NCI-H2196 (cell line): ENCODE results near the gene CLCF1.

ENCODE experiments used
- DNase-seq: peaks from one replicate; lab custom pipeline; 2025; ENCODE audit not compliant: unreplicated experiment; lab: John Stamatoyannopoulos, UW

The CLCF1 gene

DNA sequence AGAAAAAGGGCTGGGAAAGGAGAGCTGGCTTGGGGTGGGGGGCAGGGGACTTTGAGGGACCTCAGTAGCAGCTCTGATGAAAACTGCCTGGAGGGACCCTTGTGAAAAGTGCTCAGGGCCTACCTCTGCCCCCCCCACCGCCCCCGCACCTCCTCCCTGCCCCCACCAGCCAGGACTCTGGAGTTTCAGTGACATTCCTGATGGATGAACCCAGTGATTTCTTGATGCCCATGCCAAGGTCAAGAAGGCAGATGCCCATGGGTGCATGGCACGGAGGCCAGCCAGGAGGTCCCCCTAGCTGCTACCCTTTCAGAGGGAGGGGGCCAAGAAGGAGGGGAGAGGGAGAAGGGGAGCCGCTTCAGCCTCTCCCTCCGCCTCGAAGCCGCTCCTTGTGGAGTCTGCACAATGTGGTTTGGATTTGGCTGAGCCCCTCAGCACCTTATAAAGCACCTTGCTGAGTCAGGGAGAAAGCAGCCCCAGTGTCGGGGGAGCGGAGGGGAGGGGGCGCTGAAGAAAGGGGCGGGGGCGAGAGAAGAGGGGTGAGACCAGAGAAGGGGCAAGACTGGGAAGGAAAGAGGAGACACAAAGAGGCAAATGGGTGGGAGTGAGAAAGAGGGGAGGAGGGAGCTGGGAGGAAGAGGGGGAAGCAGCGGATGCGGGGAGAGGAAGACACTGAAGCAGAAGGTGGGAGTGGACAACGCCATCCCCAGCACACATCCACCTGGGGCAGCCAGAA, 2.1 kb upstream of the CLCF1 start:
- no peak for DNase-seq

DNA sequence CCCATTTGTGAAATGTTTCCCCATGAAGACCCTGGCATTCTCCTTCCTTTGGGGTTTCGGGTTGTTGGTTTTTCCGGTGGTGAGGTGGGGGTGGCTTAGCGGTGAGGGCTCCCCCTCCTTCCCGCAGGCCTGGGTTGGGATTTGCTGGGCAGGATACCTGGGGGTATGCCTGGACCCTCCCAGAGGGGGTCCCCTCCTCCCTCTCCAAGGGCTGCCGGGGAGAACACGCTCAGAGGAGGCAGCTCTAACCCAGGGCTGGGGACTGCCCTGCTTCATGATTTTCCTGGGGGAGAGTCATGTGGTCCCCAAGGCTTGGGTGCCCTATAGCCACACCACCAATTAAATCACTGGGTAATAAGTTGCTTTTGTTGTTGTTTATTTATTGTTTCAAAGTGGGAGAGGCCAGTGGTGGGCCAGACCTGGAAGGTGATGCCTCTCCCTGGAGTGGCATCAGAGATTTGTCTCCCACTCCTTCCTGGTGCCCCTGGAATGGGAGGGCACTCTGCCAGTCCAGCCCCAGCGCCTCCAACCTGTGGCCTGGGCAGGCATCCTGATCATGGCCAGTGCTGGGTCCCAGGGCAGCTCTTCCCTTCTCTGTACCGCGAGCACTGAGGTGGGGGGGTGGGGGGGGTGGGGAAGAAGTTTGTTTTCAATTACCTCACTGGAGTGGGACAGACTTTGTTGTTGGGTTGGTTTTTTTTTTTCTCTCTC, 1.3 kb upstream of the CLCF1 start:
- no peak for DNase-seq

DNA sequence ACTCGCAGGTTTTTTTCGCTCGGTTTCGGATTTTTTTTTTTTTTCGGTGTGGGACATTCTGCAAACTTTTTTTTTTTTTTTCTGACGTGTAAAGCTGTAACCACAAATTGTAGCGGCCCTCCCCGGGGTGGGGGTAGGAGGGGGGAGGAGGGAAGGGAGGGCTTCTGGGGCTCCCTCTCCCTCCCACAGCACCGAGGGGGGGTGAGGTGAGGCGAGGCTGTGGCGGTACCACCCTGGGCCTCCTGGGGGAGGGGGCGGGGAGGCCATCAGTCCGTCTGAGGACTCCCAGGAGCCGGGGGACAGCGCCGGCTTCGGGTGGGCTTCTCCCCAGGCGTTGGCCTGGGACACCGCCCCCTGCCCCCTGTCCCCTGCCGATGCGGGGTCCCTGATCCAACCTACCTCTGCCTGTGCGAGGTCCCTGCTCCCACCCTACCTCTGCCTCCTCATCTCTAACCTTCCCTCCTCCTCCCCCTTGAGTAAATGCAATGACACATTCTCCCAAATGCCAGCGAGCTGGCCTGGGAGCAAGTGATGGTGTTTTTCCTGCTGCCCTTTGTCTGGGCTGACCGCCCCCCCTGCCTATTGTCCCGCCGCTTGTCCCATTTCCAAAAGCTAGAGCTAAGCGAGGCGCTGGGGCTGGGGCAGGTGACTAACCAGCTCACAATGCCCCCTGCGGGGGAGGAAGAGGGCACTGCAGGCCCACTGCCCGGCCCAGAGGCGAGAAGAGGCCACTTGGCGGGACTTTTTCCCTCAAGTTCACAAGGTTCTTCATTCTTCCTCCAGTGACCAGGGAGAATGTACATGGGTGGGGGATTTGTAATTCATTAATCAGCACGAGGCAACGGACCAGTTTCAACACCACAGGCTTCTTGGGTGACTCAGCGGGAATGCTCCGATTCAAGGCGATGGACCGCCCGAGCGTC, 511 bp upstream of the CLCF1 start:
- DNase-seq, result no peak

DNA sequence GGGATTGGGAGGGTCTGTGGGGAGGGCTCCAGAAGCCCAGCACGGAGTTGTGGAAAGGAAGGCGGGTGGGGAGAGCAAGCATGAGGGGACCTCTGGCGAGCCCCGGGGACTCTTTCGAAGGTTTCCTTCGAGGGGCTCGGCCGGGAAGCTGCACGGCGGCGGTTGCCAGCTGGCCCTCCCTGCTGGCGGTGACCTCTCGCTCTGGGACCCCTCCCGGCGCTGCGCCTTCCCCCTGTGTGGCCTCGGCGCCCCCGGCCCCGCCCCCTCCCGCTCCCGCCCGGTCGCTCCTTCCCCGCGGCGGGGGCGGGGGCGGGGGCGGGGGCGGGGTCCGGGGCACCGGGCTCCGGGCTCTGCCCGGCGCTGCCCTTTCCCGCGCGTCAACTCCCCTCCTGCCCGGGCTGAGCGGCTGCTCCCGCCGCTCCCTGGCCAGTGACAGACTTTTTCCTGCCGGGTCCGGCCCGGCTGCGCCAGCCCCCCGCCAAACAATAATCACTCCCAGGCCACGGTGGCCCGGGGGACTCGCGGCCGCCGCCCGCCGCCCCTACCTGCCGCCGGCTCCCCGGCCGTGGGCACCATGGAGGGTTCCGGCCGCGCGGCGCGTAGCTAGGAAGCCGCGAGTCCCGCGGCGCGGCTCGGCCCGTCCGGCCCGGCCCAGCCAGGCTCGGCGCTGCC, 941 bp downstream of the CLCF1 start:
- no peak for DNase-seq

DNA sequence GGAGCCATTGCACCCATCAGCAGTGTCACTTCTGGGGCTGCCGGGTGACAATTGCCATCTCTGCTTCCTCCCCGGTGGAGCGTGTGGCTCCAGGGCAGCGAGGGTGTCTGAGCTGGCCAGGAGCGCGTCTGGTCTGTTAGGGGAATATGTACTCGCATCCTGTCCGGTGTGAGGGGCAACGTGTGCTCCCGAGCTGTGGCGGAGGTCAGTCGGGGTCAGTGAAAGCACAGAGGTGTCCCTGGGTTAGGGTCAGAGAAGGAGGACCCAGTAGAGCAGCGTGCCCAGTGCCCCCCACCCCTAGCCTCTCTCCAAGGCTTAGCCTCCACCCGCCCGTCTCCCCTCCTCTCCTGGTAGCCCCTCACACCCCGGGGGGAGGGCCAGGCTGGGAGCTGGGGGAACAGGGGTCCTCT, 1.5 kb downstream of the CLCF1 start:
- no peak for DNase-seq

DNA sequence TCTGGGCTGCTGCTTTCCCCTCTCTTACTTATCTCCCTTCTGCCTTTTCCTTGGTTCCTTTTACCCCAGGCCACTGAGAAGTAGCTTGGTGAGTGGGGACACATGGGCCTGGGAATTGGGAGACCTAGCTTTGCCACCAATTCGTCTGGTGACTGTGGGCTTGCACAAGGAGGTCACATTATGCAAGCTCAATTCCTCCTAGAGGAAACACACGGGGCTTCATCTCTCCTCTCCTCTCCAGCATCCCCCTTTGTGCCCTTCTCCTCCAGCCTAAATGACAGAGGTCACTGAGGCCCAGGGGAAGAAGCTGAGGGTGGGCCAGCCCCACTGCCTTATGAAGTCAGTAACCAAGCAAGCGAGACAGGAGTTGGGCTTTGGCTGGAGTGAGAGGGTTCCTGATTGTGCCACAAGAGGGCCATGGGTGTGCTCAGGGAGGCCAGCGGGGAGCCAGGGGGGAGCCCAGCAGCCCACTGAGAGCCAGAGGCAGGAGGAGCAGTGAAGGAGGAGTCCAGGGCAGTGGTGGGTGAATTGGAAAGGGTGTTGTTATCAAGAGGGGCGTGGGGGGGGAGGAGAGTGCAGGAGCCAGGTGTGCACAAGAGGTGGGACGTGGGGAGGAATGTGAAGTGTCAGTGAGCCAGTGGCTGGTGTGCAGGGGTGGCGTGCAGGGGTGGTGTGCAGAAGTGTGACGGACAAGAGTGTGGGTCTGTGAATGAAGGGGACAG, 2.0 kb downstream of the CLCF1 start:
- no peak for DNase-seq

DNA sequence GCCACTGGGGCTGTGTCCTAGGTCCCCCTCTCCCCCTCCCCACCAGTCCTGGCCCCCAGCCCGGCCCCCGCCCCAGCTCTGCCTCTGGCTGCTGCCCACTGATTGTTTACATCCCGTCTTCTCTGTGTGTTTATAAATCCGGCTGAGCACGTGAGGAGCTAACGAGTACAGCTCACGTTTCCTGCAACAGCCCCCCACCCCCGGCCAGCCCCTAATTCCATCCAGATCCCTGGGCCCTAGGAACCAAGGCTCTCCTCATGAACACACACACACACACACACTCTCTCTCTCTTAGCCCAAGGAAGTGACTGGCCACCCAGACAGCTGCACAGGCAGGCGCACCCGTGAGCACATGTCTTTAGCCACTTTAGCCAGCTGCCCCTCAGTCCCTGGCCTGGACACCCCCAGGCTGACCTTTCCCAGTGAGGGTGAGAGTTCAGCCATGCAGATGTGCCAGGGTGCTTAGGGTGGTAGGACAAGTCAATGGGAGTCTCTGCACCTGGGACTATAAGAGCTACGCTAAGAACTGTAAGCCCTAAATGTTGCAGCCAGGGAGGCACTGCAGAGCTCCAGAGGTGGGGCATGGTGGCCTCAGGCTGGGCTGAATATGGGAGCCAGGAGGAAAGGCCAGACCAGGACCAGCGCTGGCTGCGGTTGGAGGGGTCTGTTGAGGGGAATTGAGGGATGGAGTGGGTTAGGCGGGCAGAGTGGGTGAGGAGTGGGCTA, 2.9 kb downstream of the CLCF1 start:
- DNase-seq, result no peak

DNA sequence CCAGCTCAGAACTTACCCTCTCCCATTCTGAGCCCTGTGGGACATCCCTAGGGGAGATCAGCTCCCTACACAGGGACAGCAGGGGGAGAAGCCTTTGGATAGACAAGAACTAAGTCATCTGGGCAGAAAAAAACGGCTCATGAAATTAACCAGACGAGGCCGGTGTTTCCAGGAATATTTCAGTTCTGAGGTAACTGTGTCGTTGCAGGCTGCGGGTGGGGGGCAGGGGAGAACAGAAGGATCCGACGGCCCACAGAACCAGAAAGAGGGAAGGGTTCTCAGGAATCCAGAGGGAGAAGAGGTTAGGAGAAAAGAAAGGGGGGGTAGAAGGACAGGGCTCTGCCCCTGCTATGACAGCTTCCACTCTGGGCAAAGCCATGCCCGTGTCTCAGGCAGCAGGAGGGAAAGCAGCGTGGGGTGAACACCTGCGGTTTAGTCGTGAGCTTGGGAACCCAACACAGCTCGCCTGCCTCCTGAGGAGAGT, 3.6 kb downstream of the CLCF1 start:
- DNase-seq, result no peak

DNA sequence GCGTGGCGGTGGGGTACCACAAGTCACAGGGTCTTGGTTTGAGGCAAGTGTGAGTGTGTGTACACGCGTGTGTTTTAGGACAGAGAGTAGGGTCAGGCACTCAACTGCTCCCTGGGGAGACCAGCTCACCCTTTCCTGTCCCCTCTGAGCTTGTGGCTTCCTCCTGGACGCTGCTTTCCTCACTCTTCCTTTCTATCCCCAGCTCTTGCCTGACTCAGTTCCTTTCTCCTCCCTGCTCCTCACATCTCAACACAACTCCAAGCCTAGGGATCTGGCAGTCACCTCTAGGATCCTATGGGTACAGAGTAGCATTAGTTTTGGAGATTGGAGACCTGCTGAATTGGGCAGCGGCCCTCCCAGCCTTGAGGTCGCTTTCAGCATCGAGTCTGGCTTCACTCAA, 4.1 kb downstream of the CLCF1 start:
- no peak for DNase-seq

DNA sequence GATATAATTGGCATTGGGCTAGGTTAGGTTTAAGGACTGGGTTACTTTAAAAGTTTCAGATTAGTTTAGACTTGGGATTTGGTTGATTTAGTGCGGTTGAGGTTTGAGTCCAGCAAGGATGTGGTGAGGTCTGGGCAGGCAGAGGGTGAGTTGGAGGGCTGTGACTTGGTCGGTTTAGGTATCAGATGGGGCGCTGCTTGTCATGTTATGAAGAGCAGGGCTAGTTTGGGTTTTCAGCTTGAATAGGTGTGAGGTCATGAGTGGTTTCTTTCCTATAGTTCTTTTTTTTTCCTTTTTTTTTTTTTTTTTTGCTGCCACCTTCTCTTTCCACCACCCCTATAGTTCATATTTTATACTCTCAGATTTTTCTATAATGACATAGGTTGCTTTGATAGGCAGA, 4.8 kb downstream of the CLCF1 start:
- no peak for DNase-seq

DNA sequence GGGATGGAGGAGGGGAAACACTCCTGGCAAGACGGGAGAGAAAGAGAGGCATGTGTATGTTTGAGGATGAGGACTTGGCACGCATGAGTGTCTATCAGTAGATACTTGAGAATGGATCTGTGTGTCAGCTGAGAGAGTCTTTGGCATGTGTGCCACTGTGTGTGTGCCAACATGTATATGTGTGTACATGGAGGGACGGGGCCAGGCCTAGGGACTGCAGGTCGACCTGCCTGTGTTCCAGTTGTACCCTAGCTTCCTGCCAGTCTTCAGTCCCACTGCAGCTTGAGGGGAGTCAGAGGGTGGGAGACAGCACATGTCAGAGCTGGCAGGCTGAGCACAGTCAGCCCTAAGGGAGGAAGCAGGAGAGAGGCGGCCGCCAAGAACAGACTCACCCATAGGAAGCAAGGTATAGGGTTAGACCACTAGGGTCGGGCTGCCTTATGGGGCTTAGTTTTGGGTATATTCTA, 5.6 kb downstream of the CLCF1 start:
- no peak for DNase-seq

DNA sequence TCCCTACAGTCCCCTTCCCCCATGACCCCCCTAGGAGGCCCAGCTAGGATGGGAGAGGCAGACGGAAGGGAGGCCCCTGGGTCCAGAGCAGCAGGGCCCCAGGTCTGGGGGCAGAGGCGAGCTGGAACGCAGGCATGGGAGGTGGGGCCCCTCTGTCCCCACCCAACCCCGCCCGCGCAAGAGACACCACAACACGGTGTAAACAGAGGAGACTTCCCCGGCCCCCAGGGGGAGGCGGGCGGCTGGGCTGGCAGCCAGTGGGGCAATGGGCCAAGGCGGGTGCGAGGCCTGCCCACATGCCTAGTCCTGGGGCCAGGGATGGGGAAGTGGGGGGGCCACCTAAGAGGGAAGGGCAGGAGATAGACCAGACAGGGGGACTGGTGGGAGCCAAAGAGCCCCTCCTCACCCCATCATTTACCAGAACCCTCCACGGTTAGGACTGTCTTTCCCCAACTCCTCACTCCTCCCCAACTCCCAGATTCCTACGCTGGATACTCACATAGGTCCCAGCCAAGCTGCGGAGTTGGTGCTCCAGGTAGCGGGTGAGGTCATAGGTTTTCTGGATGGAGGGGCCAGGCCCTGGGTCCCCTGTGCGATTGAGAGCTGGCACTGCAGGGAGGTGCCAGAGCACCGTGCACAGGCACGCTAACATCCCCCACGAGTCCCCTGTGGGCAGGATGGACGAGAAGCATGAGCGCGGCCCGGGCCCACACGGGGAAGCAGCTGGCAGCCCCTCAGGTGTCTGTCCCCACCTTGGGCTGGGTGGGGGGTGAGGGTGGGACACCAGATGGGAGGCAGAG, 6.2 kb downstream of the CLCF1 start:
- DNase-seq, result no peak

DNA sequence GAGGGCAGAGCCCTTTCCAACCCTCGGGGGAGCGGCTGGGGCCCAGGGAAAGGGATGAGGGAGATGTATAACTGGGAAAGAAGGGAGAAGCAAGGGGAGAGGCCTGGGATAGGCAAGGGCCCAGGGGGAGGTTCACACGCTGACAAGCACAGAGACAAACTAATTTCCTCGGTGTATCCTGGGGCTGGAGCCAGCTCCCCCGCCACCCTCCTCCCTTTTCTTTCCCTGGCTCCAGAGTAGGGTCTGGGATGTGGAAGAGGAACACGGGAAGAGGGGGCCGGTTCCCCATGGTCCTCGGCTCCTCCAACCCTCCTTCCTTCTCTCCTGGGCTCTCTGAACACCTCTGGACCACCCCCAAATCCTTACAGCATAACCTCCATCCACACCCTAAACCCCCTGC, 6.9 kb downstream of the CLCF1 start:
- no peak for DNase-seq

DNA sequence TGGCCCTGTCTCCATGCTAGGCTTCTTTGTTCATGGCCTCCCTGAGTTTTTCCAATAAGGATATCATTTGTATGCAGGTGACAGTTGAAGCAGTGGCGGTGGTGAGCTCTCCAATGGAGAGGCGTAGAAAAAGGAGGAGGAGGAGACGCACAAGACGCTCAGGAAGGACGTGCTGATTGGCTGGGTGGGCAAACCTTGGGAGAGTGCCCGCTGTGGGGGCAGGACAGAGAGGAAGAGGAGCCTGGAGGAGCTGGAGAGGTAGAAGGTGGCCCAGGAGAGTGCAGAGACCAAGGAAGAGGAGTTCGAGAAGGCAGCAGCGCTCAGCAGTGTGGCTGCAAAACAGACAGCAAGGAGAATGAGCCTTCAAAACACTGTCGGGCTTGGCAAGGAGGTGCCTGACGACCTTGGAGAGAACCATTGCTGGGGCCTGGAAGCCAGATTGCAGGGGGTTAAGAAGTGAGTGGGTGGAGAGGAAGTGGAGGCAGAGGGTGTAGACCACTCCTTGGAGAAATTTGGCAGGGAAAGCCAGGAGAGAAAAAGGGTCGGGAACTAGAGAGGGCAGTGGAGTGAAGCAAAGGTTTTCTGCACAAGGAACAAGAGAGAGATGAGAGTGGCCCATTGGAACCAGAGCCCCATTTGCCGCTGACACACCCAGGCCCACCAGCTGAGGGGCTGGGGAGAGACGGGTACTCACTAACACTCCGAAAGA, 7.5 kb downstream of the CLCF1 start:
- DNase-seq, result no peak

DNA sequence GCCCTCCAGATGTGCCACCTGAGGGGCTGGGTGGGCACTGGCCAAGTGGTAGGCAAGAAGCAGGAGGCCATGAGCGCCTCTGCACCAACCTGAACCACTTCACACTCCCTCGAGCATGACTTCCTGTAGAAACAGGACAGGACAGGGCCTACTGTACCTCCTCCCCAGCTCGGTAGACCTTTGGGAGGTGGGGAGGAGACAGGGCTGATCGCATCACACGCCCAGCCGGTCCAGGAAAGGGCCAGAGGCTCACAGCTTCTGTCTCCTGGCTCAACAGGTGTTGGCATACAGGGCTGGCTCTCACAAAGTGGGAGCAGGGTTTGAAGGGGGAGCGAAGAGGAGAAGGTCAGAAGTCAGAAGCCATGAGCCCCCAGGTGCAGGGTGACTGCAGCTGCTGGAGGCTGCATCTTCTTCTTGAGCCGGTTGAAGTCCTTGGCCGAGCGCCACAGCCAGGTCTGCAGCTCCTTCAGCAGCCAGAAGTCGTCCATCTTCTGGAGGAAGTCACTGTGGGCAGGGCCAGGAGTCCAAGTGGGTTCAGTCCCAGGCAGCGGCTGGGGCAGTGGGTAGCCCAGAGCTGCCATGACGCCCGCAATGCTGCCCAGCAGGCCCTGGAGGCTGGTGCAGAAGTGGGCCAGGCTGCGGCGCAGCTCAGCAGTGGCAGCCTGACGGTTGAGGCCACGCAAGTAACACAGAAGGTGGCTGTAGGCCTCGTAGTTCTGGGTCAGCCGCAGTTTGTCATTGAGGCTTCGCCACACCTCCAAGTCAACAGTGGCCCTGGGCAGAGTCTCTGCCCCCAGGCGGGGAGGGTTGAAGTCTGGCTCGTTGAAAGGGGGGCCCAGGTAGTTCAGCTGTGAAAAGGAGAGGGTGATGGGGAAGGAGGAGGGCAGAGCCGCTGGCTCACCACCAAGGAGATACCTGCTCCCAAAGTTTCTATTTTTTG, 8.3 kb downstream of the CLCF1 start:
- DNase-seq, result no peak

DNA sequence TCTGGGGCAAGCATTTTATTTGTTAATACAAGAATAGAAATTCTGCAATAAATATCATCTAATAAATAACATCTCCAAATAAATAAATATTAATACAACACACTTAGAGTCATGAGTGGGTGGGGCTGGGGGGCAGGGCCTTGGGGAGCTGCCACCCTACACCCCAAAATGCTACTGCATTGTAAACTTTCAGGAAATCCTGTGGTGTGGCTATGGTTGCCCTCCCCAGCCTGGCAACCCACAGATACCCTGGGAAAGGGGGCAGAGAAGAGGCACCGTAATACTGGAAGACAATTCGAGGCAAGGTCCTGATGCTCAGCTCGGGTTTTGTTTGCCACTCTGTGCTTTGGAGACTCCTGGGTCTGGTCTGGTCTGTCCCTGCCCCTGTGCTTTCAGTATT, 9.2 kb downstream of the CLCF1 start:
- DNase-seq, result no peak
